HG03354 (cell line): ENCODE results near the gene PHYH.
A peak's percentile ranks its signal among the peaks of the same experiment; 100 is the strongest.
"Not testable (repeated sequence)": the region's sequence is repeated elsewhere in the genome, so short reads cannot be mapped to it uniquely, and the experiment has no call there.

ENCODE experiments used
- ATAC-seq: cut with Tn5 transposase; IDR thresholded peaks from one replicate; pipeline ENCODE4 v1.9.1; 2021; ENCODE audit warnings: mild to moderate bottlenecking; ENCODE audit not compliant: unreplicated experiment, poor library complexity, severe bottlenecking

The PHYH gene

GRCh38 chr10:13299437-13300287, at the start of gene PHYH:
Gene PHYH, minus strand, starts transcription at chr10:13300064. Its CDS starts 22 bp downstream, at chr10:13300042.
- peak; percentile 59 for ATAC-seq

- ATAC-seq = peak; percentile 68
These were observed 48.6 kb upstream of the PHYH start, which contains the start of gene SEPHS1 for GRCh38 chr10:13348216-13349017. Gene SEPHS1, minus strand, starts transcription at chr10:13348293. Its CDS starts 3,343 bp downstream, at chr10:13344950.

GRCh38 chr10:13347500-13348156, 47.8 kb upstream of the PHYH start:
- ATAC-seq = peak; percentile 62

GRCh38 chr10:13347043-13347499, 47.2 kb upstream of the PHYH start:
- peak; percentile 33 for ATAC-seq

- ATAC-seq = no peak
These were observed 46.6 kb upstream of the PHYH start for GRCh38 chr10:13346283-13347042.

- peak; percentile 96 for ATAC-seq
These were observed 40.9 kb upstream of the PHYH start for GRCh38 chr10:13340626-13341376.

GRCh38 chr10:13340068-13340467, 40.2 kb upstream of the PHYH start:
- ATAC-seq = peak; percentile 3

GRCh38 chr10:13338390-13339110, 38.7 kb upstream of the PHYH start:
- ATAC-seq = no peak

GRCh38 chr10:13337827-13338196, 37.9 kb upstream of the PHYH start:
- no peak for ATAC-seq

GRCh38 chr10:13337128-13337826, 37.4 kb upstream of the PHYH start:
- no peak for ATAC-seq

GRCh38 chr10:13335881-13336280, 36.0 kb upstream of the PHYH start:
- ATAC-seq = peak; percentile 42

GRCh38 chr10:13334556-13334955, 34.7 kb upstream of the PHYH start:
- no peak for ATAC-seq

- ATAC-seq = no peak
These were observed 31.8 kb upstream of the PHYH start for GRCh38 chr10:13331646-13332045.

- not testable (repeated sequence) for ATAC-seq
These were observed 31.1 kb upstream of the PHYH start for GRCh38 chr10:13330980-13331379.

GRCh38 chr10:13329565-13329964, 29.7 kb upstream of the PHYH start:
- ATAC-seq = no peak

- no peak for ATAC-seq
These were observed 28.7 kb upstream of the PHYH start for GRCh38 chr10:13328613-13329012.

GRCh38 chr10:13328126-13328525, 28.3 kb upstream of the PHYH start:
- no peak for ATAC-seq

GRCh38 chr10:13327534-13327933, 27.7 kb upstream of the PHYH start:
- no peak for ATAC-seq
